Mucosa of stomach (tissue), 1 donor: ENCODE data around the gene ZFR.

Experiments used
- H3K27me3 ChIP-seq: one replicate; pipeline ENCODE4 v1.7.0; 2013; ENCODE audit warnings: mild to moderate bottlenecking, low read length; ENCODE audit not compliant: control insufficient read depth, insufficient read depth
- H3K36me3 ChIP-seq: one replicate; pipeline ENCODE4 v1.7.0; 2013; ENCODE audit warnings: low read length; ENCODE audit not compliant: control insufficient read depth, insufficient read depth
- H3K4me1 ChIP-seq: one replicate; pipeline ENCODE4 v1.7.0; 2013; ENCODE audit warnings: mild to moderate bottlenecking, low read length; ENCODE audit not compliant: control insufficient read depth, insufficient read depth
- H3K4me3 ChIP-seq: one replicate; pipeline ENCODE4 v1.7.0; 2013; ENCODE audit warnings: low read length
- H3K9ac ChIP-seq: one replicate; pipeline ENCODE4 v1.7.0; 2013; ENCODE audit warnings: mild to moderate bottlenecking, low read length, moderate library complexity
- H3K9me3 ChIP-seq: one replicate; pipeline ENCODE4 v1.7.0; 2013; ENCODE audit warnings: mild to moderate bottlenecking, low read length, moderate library complexity; ENCODE audit not compliant: control insufficient read depth
- donor health status: Pancreatic carcinoma.

Gene ZFR

DNA sequence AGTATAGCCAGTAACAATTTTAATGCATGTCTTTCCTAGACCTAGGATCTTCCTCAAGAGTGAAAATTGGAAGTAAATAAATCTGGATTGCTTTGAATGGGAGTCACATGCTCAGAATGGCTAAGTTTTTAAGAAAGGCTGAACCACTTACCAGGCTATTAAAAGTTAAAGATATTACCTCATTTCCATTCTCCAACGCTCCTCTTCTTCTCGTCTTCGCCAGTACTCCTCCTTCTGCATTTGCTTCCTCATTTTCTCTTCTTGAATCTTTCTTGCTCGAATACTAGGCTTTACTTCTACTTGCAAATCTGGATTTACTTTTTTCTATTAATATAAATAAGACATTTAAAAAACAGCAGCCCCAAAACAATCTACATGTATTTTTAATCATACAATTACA lies 49.6 kb downstream of the ZFR start:
- Histone ChIP-seq H3K4me3 (no peak overlapping the region), H3K9ac (no peak overlapping the region), H3K36me3 (no peaks in the 10 kb centered on the region), H3K9me3 (no peaks in the 10 kb centered on the region), H3K4me1 (peaks cover 22% of the 10 kb centered on the region), H3K27me3 (no peaks in the 10 kb centered on the region)

DNA sequence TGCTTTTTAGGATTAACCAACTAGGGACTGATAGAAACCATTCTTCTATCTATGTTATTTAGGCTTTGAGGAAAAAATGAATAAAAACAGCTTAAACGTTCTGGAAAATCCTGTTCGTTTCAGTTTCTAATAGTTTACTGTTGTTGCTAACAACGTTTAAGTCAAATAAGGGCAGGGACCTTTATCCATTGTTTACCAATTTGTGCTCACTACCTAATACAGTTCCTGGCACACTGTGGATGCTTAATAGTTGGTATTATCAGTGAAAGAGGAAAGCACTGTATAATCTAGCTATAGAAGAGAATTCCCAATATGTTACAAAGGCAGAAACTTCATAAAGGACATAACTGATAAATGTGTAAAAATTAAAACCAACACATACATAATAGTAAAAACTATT lies 52.5 kb downstream of the ZFR start:
- H3K4me1 ChIP-seq, result peaks cover 22% of the 10 kb centered on the region
- H3K36me3 ChIP-seq, result no peaks in the 10 kb centered on the region
- H3K27me3 ChIP-seq, result no peaks in the 10 kb centered on the region
- H3K9me3 ChIP-seq, result no peaks in the 10 kb centered on the region
- H3K4me3 ChIP-seq, result no peak overlapping the region
- H3K9ac ChIP-seq, result no peak overlapping the region

DNA sequence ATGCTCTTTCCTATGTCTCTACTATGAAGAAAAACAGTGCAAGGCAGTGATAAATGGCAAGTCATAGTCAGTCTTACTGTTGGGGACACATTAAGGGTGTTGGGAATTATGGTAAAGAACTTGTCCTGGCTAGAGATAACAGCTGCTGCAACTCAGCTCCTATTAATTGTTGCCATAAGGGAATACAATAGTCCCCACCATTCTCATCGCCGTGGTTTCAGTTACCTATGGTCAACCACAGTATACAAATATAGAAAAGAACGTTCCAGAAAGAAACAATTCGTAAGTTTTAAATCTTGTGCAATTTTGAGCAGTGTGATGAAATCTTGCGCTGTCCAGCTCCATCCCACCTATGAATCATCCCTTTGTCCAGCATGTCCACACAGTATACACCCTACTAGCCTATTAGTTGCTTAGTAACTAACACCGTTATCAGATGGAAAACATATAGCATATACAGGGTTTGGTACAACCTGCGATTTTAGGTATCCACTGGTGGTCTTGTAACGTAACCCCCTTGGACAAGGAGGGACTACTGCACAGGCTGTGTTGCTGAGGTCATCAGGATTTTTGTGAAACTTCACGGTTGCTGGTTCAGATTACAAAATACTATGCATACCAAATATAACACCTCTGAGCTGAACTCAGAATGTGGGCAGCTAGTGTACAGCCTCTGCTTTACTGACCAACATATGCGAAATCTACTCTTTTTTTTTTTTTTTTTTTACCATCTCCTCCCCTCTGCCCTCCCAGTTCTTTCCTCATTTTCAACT lies 53.5 kb downstream of the ZFR start:
- Histone ChIP-seq H3K27me3 (no peaks in the 10 kb centered on the region), H3K4me3 (no peak overlapping the region), H3K9ac (peak overlapping the region; percentile 12), H3K9me3 (no peaks in the 10 kb centered on the region), H3K36me3 (no peaks in the 10 kb centered on the region), H3K4me1 (peaks cover 22% of the 10 kb centered on the region)

DNA sequence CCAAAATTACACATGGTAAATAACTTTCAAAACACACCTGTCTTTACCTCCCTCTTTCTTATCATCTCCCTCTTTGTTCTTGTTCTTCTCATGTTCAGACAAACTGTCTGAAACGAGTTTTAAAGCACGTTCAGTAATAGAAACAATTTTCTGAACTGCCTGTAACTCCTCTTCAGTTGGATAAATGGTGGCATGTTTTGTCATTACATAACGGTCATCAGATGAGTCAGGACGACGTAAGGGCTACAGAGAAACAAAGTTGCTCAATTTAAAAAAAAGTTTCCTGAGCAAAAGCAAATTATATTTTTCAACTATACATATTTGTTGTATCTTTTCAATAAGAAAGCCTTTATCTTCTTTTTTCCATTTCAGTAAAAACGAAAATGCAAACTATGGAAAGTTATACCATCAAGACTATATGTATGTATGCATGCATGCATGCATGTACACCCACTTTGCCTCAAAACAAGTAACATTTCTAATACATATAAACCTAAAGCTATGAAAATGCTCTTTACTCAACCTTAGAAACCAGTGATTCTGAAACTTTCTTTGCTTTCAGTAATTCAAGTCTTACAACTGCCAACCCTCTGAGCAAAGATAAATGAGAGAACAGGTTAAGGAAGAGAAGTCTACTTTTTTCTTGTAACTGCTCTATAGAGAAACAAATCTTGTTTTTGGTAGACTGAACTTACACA lies 56.0 kb downstream of the ZFR start:
- Histone ChIP-seq H3K4me1 (peaks cover 22% of the 10 kb centered on the region), H3K36me3 (no peaks in the 10 kb centered on the region), H3K9ac (no peak overlapping the region), H3K27me3 (no peaks in the 10 kb centered on the region), H3K9me3 (no peaks in the 10 kb centered on the region), H3K4me3 (no peak overlapping the region)

DNA sequence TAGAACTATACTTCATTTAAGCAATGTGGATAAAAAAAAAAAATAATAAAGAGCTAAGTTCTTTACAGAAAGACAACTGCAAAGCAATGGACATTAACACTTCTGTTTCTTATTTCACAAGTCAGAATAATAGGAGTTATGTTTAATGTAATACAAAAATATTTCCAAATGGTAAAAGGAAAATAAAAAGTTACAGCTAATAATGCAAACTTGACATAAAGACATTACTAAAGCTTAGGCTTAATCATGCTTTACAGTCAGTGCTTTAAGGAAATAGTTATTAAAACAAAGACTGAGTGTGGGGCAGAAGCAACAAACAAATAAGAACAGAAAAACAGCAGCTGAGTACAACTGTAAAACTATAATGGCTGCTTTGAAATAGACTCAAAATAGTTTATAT lies 56.7 kb downstream of the ZFR start:
- Histone ChIP-seq H3K27me3 (no peaks in the 10 kb centered on the region), H3K4me3 (no peak overlapping the region), H3K9me3 (no peaks in the 10 kb centered on the region), H3K4me1 (peaks cover 22% of the 10 kb centered on the region), H3K36me3 (no peaks in the 10 kb centered on the region), H3K9ac (no peak overlapping the region)

DNA sequence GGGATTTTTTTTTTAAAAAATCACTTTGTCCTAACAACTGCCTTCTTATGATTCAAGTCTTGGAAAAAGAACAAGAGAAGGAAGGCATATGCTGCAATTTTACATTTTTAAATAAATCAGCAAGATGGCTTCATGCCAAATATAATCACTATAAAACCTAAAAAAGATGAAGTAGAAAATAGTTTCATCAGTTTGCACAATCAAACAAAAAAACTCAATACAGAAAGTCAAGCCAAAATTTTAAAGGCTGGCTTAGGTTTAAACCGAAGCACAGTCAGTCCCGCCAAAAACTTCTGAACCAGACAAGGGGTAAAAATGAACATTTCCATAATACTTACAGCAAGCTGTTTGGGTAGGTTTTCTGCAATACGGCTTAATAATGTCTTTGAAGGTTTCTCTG lies 57.3 kb downstream of the ZFR start:
- Histone ChIP-seq H3K36me3 (no peaks in the 10 kb centered on the region), H3K27me3 (no peaks in the 10 kb centered on the region), H3K4me3 (no peak overlapping the region), H3K9me3 (no peaks in the 10 kb centered on the region), H3K4me1 (peaks cover 17% of the 10 kb centered on the region), H3K9ac (no peak overlapping the region)

DNA sequence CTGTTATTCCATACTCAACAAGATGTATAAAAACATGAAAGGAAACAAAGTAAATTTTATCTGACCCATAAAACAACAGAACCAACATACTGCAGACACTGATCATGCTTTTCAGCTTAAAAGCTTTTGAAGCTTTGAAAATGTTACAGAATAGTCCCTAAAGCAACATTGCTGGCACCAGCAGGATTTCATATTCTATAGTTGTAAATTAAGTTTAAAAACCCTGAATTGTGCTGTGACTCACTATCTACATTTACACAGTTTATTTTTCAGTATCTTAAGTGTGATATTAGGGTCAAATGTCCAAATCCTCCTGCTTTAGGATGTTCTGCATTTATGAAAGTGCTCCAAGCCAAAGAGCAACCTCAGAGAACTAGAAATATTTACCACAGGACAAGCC lies 59.9 kb downstream of the ZFR start:
- no peak overlapping the region for H3K4me3 ChIP-seq
- H3K36me3 ChIP-seq, result no peaks in the 10 kb centered on the region
- H3K4me1 ChIP-seq, result no peaks in the 10 kb centered on the region
- H3K9ac ChIP-seq, result no peak overlapping the region
- H3K27me3 ChIP-seq, result no peaks in the 10 kb centered on the region
- no peaks in the 10 kb centered on the region for H3K9me3 ChIP-seq

DNA sequence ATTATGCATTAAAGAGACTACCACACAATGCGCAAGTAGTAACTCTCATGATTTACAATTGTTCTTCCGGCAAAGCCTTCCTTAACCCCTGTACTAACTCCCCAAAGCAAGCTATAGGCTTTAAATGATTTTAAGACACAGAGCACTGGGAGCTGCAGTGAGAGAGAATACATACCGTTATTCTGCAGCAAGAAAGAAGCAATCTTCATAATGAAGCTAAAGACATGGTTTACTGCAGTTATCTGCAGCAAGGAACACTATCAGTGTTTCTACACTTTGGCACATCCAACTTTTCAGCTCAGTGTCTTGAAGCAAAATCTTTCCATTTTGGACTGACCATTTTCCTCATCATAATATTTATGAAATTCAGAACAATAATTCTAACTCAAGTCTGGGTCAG lies 61.0 kb downstream of the ZFR start:
- Histone ChIP-seq H3K4me1 (no peaks in the 10 kb centered on the region), H3K36me3 (no peaks in the 10 kb centered on the region), H3K27me3 (no peaks in the 10 kb centered on the region), H3K9me3 (no peaks in the 10 kb centered on the region), H3K4me3 (no peak overlapping the region), H3K9ac (no peak overlapping the region)

DNA sequence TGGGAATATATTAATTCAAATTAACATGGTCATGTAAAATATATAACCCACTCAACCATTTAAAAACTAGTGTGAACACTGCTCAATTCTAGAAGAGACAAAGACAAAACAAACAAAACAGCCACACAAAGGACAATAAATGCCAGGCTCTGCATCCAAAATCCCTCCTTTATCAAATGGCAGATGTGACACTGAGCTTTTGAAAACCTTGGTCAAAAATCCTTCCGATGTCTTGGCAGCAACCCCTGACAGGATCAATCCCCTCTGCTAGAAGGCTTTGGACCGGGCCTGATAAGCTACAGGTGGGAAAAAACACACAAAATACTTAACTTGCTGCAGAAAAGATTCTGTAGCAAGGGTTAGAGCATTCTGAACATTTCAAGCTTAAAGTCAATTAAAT lies 61.5 kb downstream of the ZFR start:
- H3K36me3 ChIP-seq, result no peaks in the 10 kb centered on the region
- H3K9me3 ChIP-seq, result no peaks in the 10 kb centered on the region
- H3K4me3 ChIP-seq, result no peak overlapping the region

DNA sequence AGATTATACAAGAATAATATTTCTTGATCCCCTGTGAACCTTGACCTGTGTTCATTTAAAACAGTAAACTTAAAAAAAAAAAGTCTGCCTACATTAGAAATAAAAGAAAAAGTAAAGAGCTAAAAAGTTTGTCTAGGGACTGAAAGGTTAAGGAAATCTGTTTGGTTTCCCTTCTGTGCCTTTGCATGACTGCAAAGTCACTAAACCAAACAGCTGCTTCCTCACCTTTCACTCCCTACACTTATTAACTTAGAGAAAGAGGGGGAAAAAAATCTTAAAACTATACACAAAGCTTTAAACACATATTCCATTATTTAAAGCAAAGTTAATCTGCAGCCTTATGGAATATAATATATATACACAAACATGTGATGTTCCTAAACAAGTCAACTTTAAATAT lies 65.1 kb downstream of the ZFR start:
- H3K9me3 ChIP-seq, result no peaks in the 10 kb centered on the region
- H3K4me1 ChIP-seq, result no peaks in the 10 kb centered on the region
- no peaks in the 10 kb centered on the region for H3K27me3 ChIP-seq
- H3K4me3 ChIP-seq, result no peak overlapping the region
- no peaks in the 10 kb centered on the region for H3K36me3 ChIP-seq
- no peak overlapping the region for H3K9ac ChIP-seq

More for the DNA sequence above, 61.5 kb downstream of the ZFR start:
- H3K9ac ChIP-seq, result no peak overlapping the region
- H3K4me1 ChIP-seq, result no peaks in the 10 kb centered on the region
- H3K27me3 ChIP-seq, result no peaks in the 10 kb centered on the region

DNA sequence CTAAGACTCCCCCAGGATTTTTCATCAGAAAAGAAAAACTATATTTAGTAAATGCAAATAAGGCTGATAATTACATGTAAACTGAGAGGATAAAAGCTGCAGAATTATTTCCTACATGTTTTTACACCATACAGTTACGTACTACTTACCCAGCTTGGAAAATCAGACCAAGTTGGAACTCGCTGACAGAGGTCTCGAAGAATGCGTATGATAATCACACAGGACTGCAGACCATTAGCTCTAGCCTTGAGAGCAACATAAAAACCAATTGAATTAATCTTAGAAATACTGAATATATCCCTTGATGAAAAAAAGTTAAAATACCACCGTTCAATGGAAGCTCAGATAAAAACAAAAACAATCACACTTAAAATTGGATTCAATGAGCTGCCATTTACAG lies 65.6 kb downstream of the ZFR start:
- no peak overlapping the region for H3K9ac ChIP-seq

DNA sequence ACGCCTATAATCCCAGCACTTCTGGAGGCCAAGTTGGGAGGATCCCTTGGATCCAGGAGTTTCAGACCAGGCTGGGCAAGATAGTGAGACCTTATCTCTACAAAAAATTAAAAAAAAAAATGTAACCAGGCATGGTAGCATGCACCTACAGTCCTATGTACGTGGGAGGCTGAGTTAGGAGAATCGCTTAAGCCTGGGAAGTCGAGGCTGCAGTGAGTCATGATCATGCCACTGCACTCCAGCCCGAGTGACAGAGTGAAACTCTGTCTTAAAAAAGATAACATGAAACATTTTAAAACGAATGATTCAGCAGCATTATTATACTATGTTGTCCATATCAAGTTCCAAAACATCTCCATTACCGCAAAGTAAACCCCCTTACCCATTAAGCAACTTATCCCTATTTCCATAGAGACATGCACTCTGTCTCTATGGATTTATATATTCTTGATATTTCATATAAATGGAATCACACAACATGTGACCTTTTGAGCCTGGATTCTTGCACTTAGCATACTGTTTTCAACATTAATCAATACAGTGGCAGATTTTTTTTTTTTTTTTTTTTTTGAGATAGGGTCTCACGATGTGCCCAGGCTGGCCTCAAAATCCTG lies 74.9 kb downstream of the ZFR start:
- Histone ChIP-seq H3K27me3 (no peaks in the 10 kb centered on the region), H3K9ac (no peak overlapping the region), H3K4me1 (no peaks in the 10 kb centered on the region), H3K4me3 (no peak overlapping the region), H3K36me3 (no peaks in the 10 kb centered on the region), H3K9me3 (no peaks in the 10 kb centered on the region)

More for the DNA sequence above, 65.6 kb downstream of the ZFR start:
- H3K4me3 ChIP-seq, result no peak overlapping the region
- H3K36me3 ChIP-seq, result no peaks in the 10 kb centered on the region
- H3K27me3 ChIP-seq, result no peaks in the 10 kb centered on the region
- H3K4me1 ChIP-seq, result no peaks in the 10 kb centered on the region
- H3K9me3 ChIP-seq, result no peaks in the 10 kb centered on the region
